HG03045 (cell line): ENCODE data around the gene NPEPPS.

ENCODE experiments used
- ATAC-seq: cut with Tn5 transposase; IDR thresholded peaks from one replicate; pipeline ENCODE4 v1.9.1; 2021; ENCODE audit warnings: mild to moderate bottlenecking, moderate library complexity; ENCODE audit not compliant: unreplicated experiment

NPEPPS gene

DNA sequence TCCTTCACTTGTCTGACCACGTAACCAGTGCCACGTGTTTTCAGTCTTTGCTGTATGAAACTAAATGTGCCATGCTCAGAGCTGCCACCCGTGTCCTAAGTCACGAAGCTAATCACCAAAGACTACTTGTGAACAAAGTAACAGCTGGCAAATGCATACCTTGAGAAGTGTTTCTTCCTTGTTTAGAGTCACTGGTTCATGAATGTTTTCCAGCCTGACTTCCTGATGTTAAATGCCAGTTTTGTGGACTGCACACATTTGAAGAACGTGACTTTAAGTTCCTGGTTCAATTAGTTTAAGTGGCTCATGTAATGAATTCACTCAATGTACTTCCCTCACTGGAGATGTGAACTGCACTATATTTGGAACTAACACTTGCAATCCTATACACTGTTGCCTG lies 98.9 kb downstream of the NPEPPS start:
- ATAC-seq = no peak

DNA sequence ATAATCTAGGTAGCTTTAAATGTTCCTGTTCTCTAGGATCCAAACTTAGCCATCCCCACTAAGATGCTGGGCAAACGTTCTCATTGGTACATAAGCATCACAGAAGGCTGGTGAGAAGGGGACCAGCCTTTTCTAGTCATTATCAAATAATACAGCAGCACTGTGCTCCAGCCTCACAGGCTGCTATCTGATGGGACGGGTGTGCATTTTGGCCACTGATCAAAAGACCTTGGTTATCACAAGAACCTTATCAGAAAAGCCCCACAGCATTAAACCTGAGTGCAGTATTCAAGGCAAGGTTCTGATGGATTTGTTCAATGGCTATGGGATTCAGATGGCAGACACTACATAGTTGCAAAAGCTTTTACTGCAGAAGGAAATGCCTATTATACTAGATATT lies 99.7 kb downstream of the NPEPPS start:
- no peak for ATAC-seq

- no peak for ATAC-seq
Measured at GRCh38 chr17:47632991-47633390, 102.1 kb downstream of the NPEPPS start.

- no peak for ATAC-seq
Measured at GRCh38 chr17:47633996-47634395, 103.1 kb downstream of the NPEPPS start.

GRCh38 chr17:47634870-47635269 lies 104.0 kb downstream of the NPEPPS start:
- no peak for ATAC-seq

DNA sequence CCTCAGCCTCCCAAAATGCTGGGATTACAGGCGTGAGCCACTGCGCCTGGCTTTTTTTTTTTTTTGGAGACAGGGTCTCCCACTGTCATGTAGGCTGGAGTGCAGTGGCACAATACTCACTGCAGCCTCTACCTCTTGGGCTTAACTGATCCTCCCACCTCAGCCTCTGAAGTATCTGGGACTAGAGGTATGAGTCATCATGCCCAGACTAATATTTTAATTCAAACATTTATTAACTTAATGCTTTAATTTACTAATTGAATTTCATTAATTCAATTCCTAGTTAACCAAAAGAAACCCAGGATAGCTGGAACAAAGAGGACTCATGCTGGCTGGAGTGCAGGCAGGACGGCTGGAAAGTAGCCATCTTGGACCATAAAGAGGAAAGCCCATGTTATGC lies 104.8 kb downstream of the NPEPPS start:
- no peak for ATAC-seq

GRCh38 chr17:47636273-47637030 lies 105.5 kb downstream of the NPEPPS start:
- ATAC-seq = no peak

GRCh38 chr17:47638903-47639302 lies 108.0 kb downstream of the NPEPPS start:
- ATAC-seq = no peak

DNA sequence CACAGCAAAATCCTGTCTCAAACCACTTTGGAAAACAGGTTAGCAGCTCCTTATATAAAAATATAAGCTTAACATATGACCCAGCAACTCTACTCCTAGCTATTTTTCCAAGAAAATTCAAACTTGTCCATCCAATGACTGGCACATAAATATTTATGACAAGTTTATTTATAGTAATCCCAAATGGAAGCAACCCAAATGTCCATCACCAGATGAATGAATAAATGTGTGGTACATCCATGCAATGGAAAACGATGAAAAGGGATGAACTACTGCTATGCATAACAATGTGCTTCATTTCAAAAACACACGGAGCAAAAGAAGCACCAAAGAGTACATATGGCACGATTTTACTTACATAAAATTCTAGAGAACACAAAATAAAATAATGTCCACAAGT lies 109.2 kb downstream of the NPEPPS start:
- ATAC-seq = no peak

DNA sequence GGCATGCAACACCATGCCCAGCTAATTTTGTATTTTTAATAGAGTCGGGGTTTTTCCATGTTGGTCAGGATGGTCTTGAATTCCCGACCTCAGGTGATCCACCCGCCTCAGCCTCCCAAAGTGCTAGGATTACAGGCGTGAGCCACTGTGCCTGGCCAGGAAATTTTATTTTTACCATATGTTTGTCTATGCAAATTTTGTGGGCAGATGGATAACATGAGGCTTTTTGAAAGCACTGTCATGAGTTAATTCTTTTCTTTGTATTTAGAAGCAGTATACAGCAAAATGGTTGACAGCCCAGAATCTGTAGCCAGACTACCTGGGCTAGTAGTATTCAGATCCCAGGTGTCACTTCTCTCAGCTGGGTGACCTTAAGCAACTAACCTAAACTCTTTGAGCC lies 110.3 kb downstream of the NPEPPS start:
- ATAC-seq = no peak

GRCh38 chr17:47643116-47643515 lies 112.2 kb downstream of the NPEPPS start:
- no peak for ATAC-seq

DNA sequence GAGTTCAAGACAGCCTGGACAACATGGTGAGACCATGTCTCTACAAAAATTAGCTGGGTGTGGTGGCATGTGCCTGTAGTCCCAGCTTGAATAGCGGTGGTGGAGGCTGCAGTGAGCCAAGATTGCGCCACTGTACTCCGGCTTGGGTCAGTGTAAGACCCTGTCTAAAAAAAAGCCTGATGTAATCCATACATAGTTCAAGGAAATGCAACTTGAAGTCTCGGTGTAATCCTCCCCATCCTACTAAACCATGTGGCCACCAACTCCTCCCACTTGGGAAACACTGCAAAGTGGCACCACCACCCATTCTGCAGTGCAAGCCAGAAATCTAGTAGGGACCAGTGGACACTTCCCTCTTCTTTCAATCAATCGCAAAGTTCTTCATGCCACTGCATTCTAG lies 113.4 kb downstream of the NPEPPS start:
- no peak for ATAC-seq

DNA sequence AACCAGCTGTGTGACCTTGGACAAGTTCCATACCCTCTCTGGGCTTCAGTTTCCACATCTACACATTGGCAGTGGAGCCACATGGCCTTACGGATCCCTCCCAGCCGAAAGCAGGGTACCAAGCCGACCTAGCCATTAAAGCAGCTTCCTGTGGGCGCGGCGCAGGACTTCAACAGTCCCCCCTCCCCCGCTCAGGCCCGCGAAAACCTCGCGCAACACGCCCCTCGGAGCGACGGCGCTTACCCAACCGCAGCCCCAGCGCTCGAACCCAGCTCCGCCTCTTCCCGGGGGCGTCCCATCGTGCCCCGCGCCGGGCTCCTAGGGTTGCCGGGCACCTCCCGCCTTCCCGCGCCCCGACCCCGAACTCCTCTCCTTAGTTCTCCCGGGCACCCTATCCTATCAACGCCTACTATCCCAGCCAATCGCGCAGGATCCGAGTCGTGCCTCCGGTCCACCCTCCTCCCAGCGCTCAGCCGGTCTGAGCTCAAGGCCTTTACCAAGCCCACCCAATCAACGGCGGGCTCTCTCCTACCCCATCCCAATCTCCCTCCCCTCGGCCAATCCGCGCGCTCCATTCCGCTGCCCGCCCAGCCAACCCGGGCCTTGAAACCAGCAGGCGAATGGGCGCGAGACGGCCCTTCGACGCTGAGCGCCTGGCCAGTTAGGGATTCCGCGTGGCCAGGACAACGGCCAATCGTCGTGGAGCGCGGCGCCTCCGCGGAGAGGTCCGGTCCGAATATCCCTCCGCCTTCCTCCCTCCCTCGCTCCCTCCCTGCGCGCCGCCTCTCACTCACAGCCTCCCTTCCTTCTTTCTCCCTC lies 118.5 kb downstream of the NPEPPS start, which contains the start of gene KPNB1:
TSS of gene KPNB1 (plus strand) at position 767 of the 819 bp plus-strand sequence. CDS start 326 bp downstream, outside the sequence.
- peak; percentile 84 for ATAC-seq

- no peak for ATAC-seq
Measured at GRCh38 chr17:47649972-47650524, 119.1 kb downstream of the NPEPPS start.

- ATAC-seq = peak; percentile 56
Measured at GRCh38 chr17:47650525-47651522, 119.9 kb downstream of the NPEPPS start.

GRCh38 chr17:47651704-47652103 lies 120.8 kb downstream of the NPEPPS start:
- no peak for ATAC-seq

DNA sequence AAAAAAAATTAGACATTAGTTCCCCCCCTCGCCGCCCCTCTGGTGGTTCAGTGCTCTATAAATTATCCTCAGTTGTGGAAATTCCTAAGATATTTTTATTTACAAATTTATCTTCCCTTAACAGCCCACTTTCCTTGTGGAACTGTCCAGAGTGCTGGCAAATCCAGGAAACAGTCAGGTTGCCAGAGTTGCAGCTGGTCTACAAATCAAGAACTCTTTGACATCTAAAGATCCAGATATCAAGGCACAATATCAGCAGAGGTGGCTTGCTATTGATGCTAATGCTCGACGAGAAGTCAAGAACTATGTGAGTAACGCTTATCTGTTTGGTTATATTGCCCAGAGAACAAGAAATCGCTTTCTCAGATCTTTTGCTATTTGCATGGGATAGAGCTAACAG lies 121.7 kb downstream of the NPEPPS start:
- ATAC-seq = no peak

- no peak for ATAC-seq
Measured at GRCh38 chr17:47653442-47653841, 122.5 kb downstream of the NPEPPS start.

DNA sequence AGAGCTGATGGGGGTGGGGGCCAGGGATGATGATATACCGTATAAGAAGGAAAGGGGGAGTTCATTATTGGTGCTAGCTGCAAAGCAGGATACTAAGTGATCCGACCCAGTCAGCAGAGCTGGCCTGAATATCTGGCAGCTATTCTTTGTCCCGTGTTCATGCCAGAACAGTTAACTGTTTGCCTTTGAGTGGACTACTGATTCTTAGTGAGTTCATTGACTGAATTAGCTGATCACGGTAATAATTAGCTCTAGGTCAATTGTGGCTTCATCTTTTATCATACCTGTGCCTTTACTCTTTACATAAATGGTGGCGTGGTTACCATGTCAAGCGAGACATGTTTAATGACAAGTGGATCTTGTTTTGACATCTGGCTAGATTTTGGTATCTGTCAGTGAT lies 124.1 kb downstream of the NPEPPS start:
- no peak for ATAC-seq

DNA sequence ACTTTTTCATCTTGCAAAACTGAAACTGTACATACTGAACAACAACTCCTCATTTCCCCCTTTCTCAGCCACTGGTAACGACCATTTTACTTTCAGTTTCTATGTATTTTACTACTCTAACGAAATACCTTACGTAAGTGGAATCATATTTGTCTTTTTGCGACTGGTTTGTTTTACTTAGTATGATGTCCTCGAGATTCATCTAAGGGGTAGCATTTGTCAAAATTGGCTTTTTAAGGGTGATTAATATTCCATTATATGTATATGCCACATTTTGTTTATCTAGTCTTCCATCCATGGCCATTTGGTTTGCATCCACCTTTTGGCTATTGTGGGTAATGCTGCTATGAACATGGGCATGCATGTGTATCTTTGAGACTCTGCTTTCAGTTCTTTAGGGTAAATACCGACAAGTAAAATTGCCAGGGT lies 129.2 kb downstream of the NPEPPS start:
- peak; percentile 53 for ATAC-seq
